Activated naive CD4-positive, alpha-beta T cell treated with anti-CD3 and anti-CD28 coated beads, Interleukin-2, amount 50 U/mL, for 24 hours (primary cell): ENCODE results near the gene MEI1.
"Not testable (repeated sequence)": the region's sequence is repeated elsewhere in the genome, so short reads cannot be mapped to it uniquely, and the experiment has no call there.

ENCODE experiments used
- H3K27ac Mint-ChIP-seq: one replicate; pipeline ENCODE4 v1.8.0; 2021; ENCODE audit warnings: mild to moderate bottlenecking, mixed read lengths
- H3K27me3 Mint-ChIP-seq: one replicate; pipeline ENCODE4 v1.8.0; 2021; ENCODE audit warnings: mixed read lengths
- H3K36me3 Mint-ChIP-seq: one replicate; pipeline ENCODE4 v1.8.0; 2021; ENCODE audit warnings: mixed read lengths
- H3K4me1 Mint-ChIP-seq: one replicate; pipeline ENCODE4 v1.8.0; 2021; ENCODE audit warnings: mixed read lengths
- H3K4me3 Mint-ChIP-seq: one replicate; pipeline ENCODE4 v1.8.0; 2021; ENCODE audit warnings: mild to moderate bottlenecking, mixed read lengths
- H3K9me3 Mint-ChIP-seq: one replicate; pipeline ENCODE4 v1.8.0; 2021; ENCODE audit warnings: mixed read lengths

Gene MEI1

DNA sequence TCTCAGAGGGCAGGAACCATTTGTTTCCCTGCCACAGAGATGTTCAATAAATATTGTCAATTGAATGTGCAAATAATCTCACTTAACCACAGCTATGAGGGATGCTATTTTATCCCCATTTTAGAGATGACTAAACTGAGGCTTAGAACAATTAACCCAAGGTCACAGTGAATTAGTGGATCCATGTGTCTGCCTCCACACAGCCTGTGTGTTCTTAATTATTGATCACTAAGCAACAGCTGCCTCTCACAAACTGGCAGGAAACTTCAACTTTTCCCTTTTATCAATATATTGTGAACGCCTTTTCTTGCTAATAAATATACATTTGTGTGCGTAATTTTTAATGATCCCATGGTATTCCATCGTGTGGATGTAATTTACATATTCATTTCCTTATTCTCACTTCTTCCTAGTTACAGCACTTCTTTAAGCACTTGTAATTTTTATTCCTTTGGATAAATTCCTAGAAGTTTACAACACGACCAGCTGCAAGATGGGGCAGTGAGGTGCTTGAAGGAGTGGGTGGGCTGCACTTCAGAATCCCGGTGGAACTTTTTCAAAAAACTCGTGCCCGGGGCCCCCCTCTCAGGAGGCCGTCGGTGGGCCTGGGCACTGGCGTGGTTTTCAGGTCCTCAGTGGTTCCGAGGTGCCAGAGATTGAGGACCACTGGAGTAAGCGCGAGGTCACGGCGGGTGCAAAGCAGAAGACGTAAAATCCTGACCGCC lies 132.7 kb downstream of the MEI1 start:
- no peaks in the 10 kb centered on the region for H3K27me3 Mint-ChIP-seq
- peak overlapping the region; percentile 91 for H3K4me3 Mint-ChIP-seq
- H3K9me3 Mint-ChIP-seq: no peaks in the 10 kb centered on the region
- peak overlapping the region; percentile 99 for H3K27ac Mint-ChIP-seq
- peaks cover 46% of the 10 kb centered on the region for H3K4me1 Mint-ChIP-seq
- peaks cover 15% of the 10 kb centered on the region for H3K36me3 Mint-ChIP-seq

DNA sequence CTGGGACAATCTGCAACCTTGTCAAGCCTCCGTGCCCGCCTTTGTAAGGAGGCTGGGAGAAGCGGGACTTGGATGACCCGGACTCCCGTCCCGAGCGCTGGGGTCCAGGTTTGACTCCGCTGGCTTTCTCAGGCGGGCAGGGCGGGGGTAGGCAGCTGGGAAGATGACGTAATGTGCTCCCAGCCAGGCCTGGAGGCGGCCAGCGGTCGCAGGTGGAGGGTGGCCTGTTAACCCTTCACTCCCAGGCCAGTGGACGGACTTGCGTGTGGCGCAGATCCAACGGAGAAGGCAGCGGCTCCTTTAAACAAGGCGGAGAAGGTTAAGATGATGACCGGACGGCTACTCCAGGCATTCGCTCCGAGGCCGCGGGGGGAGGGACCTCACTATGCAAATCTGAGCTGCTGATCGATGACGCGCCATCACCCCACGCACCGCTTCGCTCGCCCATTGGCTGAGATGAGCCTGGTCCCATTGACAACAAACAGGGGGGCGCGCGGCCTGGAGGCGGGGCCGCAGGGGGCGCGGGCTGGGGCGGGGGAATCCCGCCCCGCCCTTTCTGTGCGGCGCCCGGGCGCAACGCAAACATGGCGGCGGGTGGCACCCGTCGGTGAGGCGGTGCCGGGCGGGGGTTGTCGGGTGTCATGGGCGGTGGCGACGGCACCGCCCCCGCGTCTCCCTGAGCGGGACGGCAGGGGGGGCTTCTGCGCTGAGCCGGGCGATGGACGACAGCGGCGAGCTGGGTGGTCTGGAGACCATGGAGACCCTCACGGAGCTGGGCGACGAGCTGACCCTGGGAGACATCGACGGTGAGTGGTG lies 133.5 kb downstream of the MEI1 start, which contains the start of gene SREBF2:
Gene SREBF2 (plus strand): TSS at position 553 of the 816 bp plus-strand sequence. CDS start 166 bp downstream, at position 719.
- H3K36me3 Mint-ChIP-seq: peaks cover 16% of the 10 kb centered on the region
- peak within 1 kb of the TSS; percentile 97 for H3K4me3 Mint-ChIP-seq
- no peaks in the 10 kb centered on the region for H3K27me3 Mint-ChIP-seq
- H3K9me3 Mint-ChIP-seq: no peaks in the 10 kb centered on the region
- H3K4me1 Mint-ChIP-seq: peaks cover 47% of the 10 kb centered on the region
- peak within 1 kb of the TSS; percentile 99 for H3K27ac Mint-ChIP-seq

DNA sequence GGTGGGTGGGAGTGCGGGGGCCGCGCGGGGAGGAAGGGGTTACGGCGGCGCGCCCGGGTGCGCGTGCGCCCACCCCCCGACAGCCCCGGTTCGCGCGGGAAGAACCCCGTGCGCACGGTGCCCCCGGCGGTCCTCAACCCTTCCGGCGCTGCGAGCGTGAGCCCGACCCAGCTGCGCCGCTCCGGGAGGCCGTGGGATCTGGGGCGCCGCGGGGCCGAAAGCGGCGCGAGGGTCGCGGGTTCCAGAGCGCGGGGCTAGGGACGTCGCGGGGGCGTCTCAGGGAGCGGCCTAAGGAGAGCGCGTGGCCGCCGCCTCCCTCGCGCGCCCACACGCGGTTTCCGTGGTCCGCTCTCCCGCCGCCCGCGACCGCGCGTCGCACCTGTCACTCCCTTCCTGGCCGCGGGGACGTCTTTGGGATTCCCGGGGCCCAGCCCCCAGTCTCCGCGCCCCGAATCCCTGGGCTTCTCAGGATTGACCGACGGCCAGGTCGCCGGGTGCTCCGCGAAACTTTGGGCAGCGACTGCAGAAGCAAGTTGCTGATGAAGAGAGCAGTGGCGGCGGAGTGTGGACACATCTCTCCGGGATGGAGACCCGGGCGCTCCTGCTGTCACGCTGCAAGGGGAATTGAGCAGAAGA lies 134.2 kb downstream of the MEI1 start:
- H3K27me3 Mint-ChIP-seq: no peaks in the 10 kb centered on the region
- peak overlapping the region; percentile 97 for H3K4me3 Mint-ChIP-seq
- H3K36me3 Mint-ChIP-seq: peaks cover 20% of the 10 kb centered on the region
- H3K27ac Mint-ChIP-seq: peak overlapping the region; percentile 95
- no peaks in the 10 kb centered on the region for H3K9me3 Mint-ChIP-seq
- peaks cover 54% of the 10 kb centered on the region for H3K4me1 Mint-ChIP-seq

DNA sequence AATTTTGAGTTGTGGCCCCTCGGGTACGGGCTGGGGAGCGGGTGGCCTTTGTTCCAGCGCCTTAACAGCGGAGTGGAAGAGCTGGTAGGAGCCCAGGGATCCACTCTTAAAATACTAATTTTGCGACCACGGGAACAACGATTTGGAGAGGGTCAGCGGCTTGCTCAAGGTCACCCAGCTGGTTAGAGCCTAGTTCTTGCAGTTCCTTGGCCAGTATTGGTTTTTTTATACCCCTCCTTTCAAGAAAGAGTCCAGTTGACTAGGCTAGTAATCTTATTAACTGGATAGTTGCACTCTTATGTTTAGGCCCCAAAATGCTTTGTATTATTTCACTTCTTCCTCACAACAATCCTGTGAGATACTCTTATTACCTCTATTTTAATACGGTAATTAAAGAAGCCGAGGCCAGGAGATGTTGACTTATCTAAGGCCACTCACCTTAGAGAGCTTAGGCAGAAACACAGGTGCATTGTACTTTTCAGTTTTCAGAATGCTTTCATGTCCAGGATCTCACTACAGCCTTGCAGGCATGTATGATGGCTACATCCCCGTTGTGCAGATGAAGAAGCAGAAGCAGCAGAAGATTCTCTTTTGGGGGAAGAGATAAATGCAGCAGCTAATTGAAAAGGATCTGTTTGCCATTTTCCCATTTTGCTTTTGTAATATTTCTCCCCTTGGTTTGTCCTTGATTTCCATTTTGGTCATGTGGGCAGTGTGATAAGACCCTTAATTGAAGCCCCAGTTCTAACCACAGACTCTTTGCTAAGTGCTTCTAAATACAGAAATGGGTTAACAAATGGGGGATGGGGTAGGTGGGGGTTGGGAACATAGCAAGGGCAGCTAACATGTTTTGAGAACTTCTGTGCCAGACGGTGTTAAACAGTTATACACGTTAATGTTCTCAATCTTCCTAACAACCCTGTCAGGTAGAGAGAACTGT lies 135.0 kb downstream of the MEI1 start:
- peaks cover 59% of the 10 kb centered on the region for H3K4me1 Mint-ChIP-seq
- peaks cover 24% of the 10 kb centered on the region for H3K36me3 Mint-ChIP-seq
- H3K4me3 Mint-ChIP-seq: peak overlapping the region; percentile 97

DNA sequence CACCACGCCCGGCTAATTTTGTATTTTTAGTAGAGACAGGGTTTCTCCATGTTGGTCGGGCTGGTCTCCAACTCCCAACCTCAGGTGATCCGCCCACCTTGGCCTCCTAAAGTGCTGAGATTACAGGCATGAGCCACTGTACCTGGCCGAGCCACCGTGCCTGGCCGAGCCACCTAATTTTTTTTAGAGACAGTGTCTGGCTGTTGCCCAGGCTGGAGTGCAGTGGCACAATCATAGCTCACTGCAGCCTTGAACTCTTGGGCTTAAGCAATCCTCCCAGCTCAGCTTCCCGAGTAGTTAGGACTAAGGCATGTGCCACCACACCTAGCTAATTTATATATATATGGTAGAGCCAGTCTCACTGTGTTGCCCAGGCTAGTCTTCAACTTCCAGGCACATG lies 136.2 kb downstream of the MEI1 start:
- not testable (repeated sequence) for H3K4me3 Mint-ChIP-seq, H3K27me3 Mint-ChIP-seq, H3K9me3 Mint-ChIP-seq
- Mint-ChIP-seq H3K27ac (peak overlapping the region; percentile 62), H3K4me1 (peaks cover 66% of the 10 kb centered on the region), H3K36me3 (peaks cover 28% of the 10 kb centered on the region)

More for the DNA sequence above, 135.0 kb downstream of the MEI1 start:
- Mint-ChIP-seq H3K9me3 (no peaks in the 10 kb centered on the region), H3K27me3 (no peaks in the 10 kb centered on the region), H3K27ac (peak overlapping the region; percentile 95)

DNA sequence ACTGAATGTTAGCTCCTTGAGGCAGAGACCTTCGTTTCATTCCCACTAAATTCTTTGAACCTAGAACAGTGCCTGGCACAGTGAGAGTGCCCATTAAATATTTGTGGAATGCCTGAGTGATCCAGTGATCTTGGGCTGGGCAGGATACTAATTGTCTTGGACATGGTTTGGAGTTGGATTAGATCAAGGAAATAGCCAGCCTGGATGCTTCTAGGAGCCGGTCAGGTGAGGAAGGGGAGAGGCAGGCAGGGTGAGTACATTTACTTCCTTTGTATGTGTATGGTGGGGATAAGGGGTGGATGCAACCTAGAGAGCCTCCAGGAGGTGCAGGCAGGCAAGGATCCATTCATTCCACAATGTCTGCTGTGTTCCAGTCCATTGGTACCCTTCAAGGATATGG lies 137.2 kb downstream of the MEI1 start:
- Mint-ChIP-seq H3K9me3 (no peaks in the 10 kb centered on the region), H3K4me1 (peaks cover 66% of the 10 kb centered on the region), H3K4me3 (no peak overlapping the region), H3K36me3 (peaks cover 33% of the 10 kb centered on the region), H3K27ac (peak overlapping the region; percentile 68), H3K27me3 (no peaks in the 10 kb centered on the region)

DNA sequence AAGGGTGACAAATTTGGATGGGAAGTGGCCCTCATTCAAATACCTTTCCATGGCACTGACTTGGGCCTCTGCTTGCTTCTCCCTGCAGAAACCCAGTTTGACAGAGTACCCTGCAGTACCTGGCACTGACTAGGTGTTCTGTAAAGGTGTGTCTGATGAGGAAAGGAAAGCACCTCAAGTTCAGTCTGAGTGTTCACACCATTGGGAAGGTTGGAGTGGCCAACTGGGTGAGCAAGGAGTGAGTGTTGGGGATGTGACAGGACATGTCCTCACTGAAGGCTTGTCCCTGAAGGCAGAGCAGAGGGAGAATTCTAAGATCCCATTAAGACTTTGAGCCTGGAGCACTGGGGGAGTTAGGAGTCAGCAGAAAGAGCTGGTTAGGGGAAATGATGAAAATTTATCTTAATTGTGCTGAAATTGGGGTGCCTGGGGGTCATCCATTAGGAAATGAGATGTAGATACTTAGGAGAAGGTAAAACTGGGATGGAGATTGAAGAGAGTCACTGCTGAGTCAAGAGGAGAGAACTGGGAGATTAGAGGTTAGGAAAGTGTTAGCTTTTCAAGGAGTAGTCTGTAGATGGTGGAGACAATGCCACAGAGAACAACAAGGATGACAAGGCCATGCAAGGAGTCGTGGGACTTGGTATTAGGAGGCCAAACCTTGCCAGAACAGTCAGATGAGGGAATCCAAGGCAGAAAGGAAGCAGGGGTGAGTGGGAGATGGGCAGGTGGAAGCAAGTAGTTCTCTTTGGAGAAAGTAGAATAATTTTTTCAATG lies 139.7 kb downstream of the MEI1 start:
- peak overlapping the region; percentile 85 for H3K27ac Mint-ChIP-seq
- peaks cover 34% of the 10 kb centered on the region for H3K36me3 Mint-ChIP-seq
- H3K27me3 Mint-ChIP-seq: no peaks in the 10 kb centered on the region
- H3K4me3 Mint-ChIP-seq: no peak overlapping the region
- peaks cover 72% of the 10 kb centered on the region for H3K4me1 Mint-ChIP-seq
- H3K9me3 Mint-ChIP-seq: no peaks in the 10 kb centered on the region

DNA sequence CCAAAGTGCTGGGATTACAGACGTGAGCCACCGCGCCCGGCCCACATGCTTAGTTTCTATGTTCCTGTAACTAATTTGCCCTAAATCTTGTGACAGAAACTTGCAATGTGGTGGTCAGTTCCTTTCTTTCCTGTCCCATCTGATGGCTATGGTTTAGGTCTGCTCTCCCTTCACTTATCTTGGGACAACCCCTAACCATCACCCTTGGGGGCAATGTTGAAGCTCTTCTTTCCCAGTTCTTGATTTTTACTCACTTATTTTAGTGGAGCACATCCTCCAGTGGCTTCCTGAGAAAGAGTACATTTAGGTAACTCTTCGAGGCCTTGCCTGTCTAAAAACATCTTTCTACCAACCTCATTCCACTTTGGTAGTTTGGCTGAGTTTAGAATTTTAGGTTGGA lies 140.9 kb downstream of the MEI1 start:
- Mint-ChIP-seq H3K27me3 (no peaks in the 10 kb centered on the region), H3K36me3 (peaks cover 34% of the 10 kb centered on the region), H3K4me3 (no peak overlapping the region), H3K4me1 (peaks cover 73% of the 10 kb centered on the region), H3K9me3 (no peaks in the 10 kb centered on the region), H3K27ac (peak overlapping the region; percentile 62)

DNA sequence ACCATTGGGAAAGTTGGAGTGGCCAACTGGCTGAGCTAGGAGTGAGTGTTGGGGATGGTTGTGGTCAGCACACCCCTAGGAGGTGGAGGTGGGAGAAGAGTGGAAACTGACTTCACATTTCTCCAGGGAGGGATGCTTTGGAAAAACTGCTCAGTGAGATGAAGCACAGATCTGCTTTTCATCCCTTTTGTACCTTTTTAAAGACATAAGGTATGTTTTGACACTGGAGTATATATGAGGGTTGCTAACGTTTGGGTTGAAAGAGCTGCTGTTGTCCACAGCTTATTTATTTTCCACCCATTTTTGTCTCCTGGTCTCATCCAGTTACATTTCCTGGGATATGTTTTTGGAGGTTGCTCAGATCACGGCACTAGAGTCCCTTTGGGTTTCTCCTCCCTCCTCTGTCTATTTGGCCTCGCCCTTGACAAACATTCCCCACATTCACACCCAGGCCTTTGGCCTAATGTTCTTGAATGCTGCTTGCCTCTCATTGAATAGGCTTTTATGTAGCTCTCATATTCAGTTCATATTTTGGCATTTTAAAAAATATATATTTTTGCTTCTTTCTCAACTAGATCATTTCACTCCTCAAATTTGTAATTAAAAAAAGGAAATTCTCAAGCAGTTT lies 141.9 kb downstream of the MEI1 start:
- Mint-ChIP-seq H3K4me1 (peaks cover 77% of the 10 kb centered on the region), H3K4me3 (no peak overlapping the region), H3K9me3 (no peaks in the 10 kb centered on the region), H3K36me3 (peaks cover 29% of the 10 kb centered on the region), H3K27me3 (no peaks in the 10 kb centered on the region), H3K27ac (peak overlapping the region; percentile 56)

DNA sequence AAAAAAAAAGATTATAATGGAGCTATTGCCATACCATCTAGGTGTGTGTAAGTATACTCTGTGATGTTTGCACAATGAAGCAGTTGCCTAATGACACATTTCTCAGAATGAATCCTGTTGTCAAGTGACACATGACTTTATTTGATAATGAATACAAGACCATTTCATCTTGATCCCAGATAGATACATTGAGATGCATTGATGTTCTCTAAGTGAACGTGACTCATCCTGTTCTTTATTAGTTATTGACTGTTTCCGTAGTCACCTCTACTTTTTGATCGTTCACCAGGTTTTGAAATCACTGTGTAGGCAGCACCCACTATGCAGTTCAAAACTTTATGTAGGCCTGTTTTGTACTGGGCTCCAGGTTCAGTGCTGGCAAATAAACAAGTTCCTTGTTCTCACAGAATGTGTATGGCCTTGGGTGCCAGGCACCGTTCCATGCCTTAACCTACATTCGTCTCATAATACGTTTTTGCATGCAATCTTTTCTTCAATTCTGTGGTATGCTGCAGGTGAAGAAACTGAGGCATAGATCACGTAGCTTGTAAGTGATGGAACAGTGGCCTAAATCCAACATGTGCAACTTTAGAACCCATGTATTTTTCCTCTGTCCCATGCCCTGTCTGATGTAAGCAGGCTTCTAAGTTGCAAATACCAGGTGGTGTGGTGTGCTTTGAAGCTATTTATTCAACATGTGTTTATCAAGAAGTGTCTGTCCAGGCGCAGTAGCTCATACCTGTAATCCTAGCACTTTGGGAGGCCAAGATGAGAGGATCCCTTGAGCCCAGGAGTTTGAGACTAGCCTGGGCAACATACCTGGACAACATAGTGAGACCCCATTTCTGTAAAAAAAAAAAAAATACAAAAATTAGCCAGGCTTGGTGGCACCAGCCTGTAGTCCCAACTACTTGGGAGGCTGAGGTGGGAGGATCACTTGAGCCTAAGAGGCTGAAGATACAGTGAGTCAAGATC lies 144.0 kb downstream of the MEI1 start:
- Mint-ChIP-seq H3K27ac (peak overlapping the region; percentile 89), H3K4me1 (peaks cover 77% of the 10 kb centered on the region), H3K4me3 (peak overlapping the region; percentile 44), H3K27me3 (no peaks in the 10 kb centered on the region), H3K9me3 (no peaks in the 10 kb centered on the region), H3K36me3 (peaks cover 21% of the 10 kb centered on the region)

DNA sequence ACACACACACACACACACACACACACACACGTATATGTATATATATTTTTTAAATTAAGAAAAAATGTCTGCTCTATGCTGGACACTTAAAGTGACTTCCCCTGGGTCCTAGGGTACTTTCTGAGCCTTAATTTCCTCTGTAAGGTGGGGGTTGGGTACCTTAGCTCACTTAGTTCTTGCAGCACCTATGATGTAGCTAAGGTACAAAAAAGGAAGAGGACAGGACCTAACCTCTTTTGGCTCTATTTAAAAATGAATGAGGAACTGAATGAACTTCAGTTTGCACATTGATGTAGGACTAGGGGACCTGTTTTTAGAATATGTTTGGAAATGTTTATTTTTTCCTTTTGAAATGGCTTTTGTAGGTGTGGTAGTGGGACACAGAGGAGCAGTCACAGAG lies 144.7 kb downstream of the MEI1 start:
- Mint-ChIP-seq H3K9me3 (no peaks in the 10 kb centered on the region), H3K27me3 (no peaks in the 10 kb centered on the region), H3K4me1 (peaks cover 77% of the 10 kb centered on the region), H3K4me3 (no peak overlapping the region), H3K36me3 (peaks cover 19% of the 10 kb centered on the region), H3K27ac (peak overlapping the region; percentile 84)

DNA sequence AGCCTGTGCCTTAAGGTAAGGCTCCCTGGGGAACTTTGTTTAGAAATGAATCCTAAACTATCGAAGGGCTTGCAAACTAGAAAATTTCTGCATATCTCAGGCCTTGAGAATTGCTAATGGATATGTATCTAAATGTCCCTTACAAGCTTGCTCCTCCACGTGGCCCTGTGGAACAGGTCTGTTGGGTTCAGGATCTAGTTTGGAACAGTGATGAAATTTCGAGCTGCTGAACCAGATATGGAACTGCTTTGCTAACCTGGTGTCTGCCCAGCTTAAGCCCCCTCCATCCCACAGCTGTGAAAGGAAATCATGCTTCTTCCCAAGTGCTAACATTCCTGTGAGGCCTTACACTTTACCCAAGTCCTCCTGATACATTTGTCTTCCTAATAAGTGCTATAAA lies 145.2 kb downstream of the MEI1 start:
- H3K4me1 Mint-ChIP-seq: peaks cover 76% of the 10 kb centered on the region
- H3K27ac Mint-ChIP-seq: peak overlapping the region; percentile 84
- H3K27me3 Mint-ChIP-seq: no peaks in the 10 kb centered on the region
- H3K4me3 Mint-ChIP-seq: no peak overlapping the region
- H3K36me3 Mint-ChIP-seq: peaks cover 16% of the 10 kb centered on the region
- H3K9me3 Mint-ChIP-seq: no peaks in the 10 kb centered on the region
